Lung (tissue), 12 donors: ENCODE measurements around the gene KIRREL2. TPM values are rescaled to one million over a fixed set of nuclear protein-coding genes. Genes with fewer than 3 reads are reported as not detected.

Experiments used
- ATAC-seq: fragments of 200-7000 bp; cut with Tn5 transposase; one replicate; pipeline ENCODE4 v1.9.1; 2020; ENCODE audit warnings: moderate number of reproducible peaks; ENCODE audit not compliant: insufficient read depth, low FRiP score
- DNase-seq, 3 donors: peaks; one replicate each; pipeline ENCODE4 v3.0.0-alpha.2; 2013 to 2017
- H3K27ac ChIP-seq, 2 donors: one replicate each; pipeline ENCODE4 v1.5.1; 2013; ENCODE audit warnings: mild to moderate bottlenecking in 2 of 2, moderate library complexity in 2 of 2, control low read depth in 1 of 2, inconsistent platforms in 1 of 2, low read depth in 1 of 2, low read length in 1 of 2
- H3K27me3 ChIP-seq, 3 donors: one replicate each; pipeline ENCODE4 v1.5.1; 2013; ENCODE audit warnings: low read length in 2 of 3; ENCODE audit not compliant: control insufficient read depth in 3 of 3, insufficient read depth in 3 of 3
- H3K36me3 ChIP-seq, 4 donors: one replicate each; pipeline ENCODE4 v1.5.1; 2013; ENCODE audit warnings: low read length in 4 of 4, mild to moderate bottlenecking in 1 of 4, moderate library complexity in 1 of 4; ENCODE audit not compliant: control insufficient read depth in 4 of 4, insufficient read depth in 4 of 4
- H3K4me1 ChIP-seq, 5 donors: one replicate each; pipeline ENCODE4 v1.5.1; 2013; ENCODE audit warnings: low read length in 5 of 5, mild to moderate bottlenecking in 2 of 5, moderate library complexity in 1 of 5; ENCODE audit not compliant: control insufficient read depth in 5 of 5, insufficient read depth in 5 of 5
- H3K4me3 ChIP-seq: one replicate; pipeline ENCODE4 v1.5.1; 2013; ENCODE audit warnings: mild to moderate bottlenecking, control low read depth, moderate library complexity
- H3K9ac ChIP-seq, 2 donors: one replicate each; pipeline ENCODE4 v1.5.1; 2013; ENCODE audit warnings: low read length in 2 of 2, control low read depth in 1 of 2; ENCODE audit not compliant: insufficient read depth in 1 of 2
- H3K9me3 ChIP-seq, 4 donors: one replicate each; pipeline ENCODE4 v1.5.1; 2013; ENCODE audit warnings: low read length in 3 of 4, mild to moderate bottlenecking in 1 of 4, moderate library complexity in 1 of 4; ENCODE audit not compliant: control insufficient read depth in 4 of 4, insufficient read depth in 3 of 4
- WGBS, 2 donors: extraction: QIAGEN DNeasy Blood & Tissue Kit; methylation state at CpG; one replicate each; pipeline ENCODE4 v1.1.7; 2013; 5-methylcytosine and 5-hydroxymethylcytosine counted together
- polyA plus RNA-seq, 2 donors: library from polyadenylated mRNA; stranded (reverse); fragments of 200-250 nt; gene quantifications; one replicate each; pipeline ENCODE4 v1.2.1, GENCODE V29; 2013
- total RNA-seq, 2 donors: library from RNA; depleted of rRNA in 1 of 2; stranded (reverse); fragments of >200 nt in 1 of 2; gene quantifications; one replicate each; pipeline ENCODE4 v1.2.1, GENCODE V29; 2014 to 2021
- TF ChIP-seq, protein P1 (sequence below): IDR thresholded peaks from 2 replicates; pipeline ENCODE4 v1.5.1; 2012; ENCODE audit warnings: mild to moderate bottlenecking; ENCODE audit errors: control extremely low read depth, extremely low read depth
- donor health status: control.
- donor health status: control.
- donor health status: Bipolar disorder and iron deficiency.
- donor health status: healthy.
- donor health status: DM: yes; HTN: yes; CAD: no.

Gene KIRREL2
- total and polyA plus RNA-seq, 4 donors: 0.04 to 1.2 (median 0.10) TPM; not detected in 1

- no peaks in the 10 kb centered on the region for H3K27me3 ChIP-seq
- no peak overlapping the region for H3K9ac ChIP-seq
- peaks cover 0 to 23% (median 4%) of the 10 kb centered on the region in 4 donors for H3K36me3 ChIP-seq
- 92 to 95% methylated on average over 21 of the region's 21 CpGs for WGBS, 2 donors
- ATAC-seq (no peak), DNase-seq (no peak)
- no peak overlapping the region for H3K27ac ChIP-seq
- peaks cover 0 to 12% (median 0%) of the 10 kb centered on the region in 5 donors for H3K4me1 ChIP-seq
- TF ChIP-seq, protein P1, sequence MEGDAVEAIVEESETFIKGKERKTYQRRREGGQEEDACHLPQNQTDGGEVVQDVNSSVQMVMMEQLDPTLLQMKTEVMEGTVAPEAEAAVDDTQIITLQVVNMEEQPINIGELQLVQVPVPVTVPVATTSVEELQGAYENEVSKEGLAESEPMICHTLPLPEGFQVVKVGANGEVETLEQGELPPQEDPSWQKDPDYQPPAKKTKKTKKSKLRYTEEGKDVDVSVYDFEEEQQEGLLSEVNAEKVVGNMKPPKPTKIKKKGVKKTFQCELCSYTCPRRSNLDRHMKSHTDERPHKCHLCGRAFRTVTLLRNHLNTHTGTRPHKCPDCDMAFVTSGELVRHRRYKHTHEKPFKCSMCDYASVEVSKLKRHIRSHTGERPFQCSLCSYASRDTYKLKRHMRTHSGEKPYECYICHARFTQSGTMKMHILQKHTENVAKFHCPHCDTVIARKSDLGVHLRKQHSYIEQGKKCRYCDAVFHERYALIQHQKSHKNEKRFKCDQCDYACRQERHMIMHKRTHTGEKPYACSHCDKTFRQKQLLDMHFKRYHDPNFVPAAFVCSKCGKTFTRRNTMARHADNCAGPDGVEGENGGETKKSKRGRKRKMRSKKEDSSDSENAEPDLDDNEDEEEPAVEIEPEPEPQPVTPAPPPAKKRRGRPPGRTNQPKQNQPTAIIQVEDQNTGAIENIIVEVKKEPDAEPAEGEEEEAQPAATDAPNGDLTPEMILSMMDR: no peak
- H3K9me3 ChIP-seq: no peaks in the 10 kb centered on the region
- H3K4me3 ChIP-seq: no peak overlapping the region
Measured at GRCh38 chr19:35895911-35896642, 39.4 kb downstream of the KIRREL2 start.

GRCh38 chr19:35896643-35897040 lies 39.9 kb downstream of the KIRREL2 start:
- WGBS, 2 donors: 96 to 98% methylated on average over 13 of the region's 13 CpGs
- DNase-seq: no peak

GRCh38 chr19:35897706-35898451 lies 41.2 kb downstream of the KIRREL2 start:
- WGBS, 2 donors: 87 to 92% methylated on average over 13 of the region's 13 CpGs
- no peak for ATAC-seq
- peak overlapping the region in 1 of 2 donors; percentile 88 for H3K27ac ChIP-seq

More at GRCh38 chr19:35896643-35897040, 39.9 kb downstream of the KIRREL2 start:
- Histone ChIP-seq H3K9me3 (no peaks in the 10 kb centered on the region), H3K27me3 (no peaks in the 10 kb centered on the region), H3K4me1 (peaks cover 0 to 12% (median 0%) of the 10 kb centered on the region in 5 donors), H3K36me3 (peaks cover 0 to 23% (median 4%) of the 10 kb centered on the region in 4 donors), H3K27ac (no peak overlapping the region), H3K4me3 (no peak overlapping the region), H3K9ac (no peak overlapping the region)
- ATAC-seq: no peak
- TF ChIP-seq, protein P1: no peak

More at GRCh38 chr19:35897706-35898451, 41.2 kb downstream of the KIRREL2 start:
- TF ChIP-seq, protein P1: no peak
- H3K36me3 ChIP-seq: peaks cover 0 to 22% (median 4%) of the 10 kb centered on the region in 4 donors
- peaks cover 0 to 12% (median 0%) of the 10 kb centered on the region in 5 donors for H3K4me1 ChIP-seq
- no peak overlapping the region for H3K9ac ChIP-seq
- H3K27me3 ChIP-seq: no peaks in the 10 kb centered on the region
- H3K4me3 ChIP-seq: peak overlapping the region; percentile 85
- no peaks in the 10 kb centered on the region for H3K9me3 ChIP-seq
- no peak for DNase-seq
